AG04449 (cell line): ENCODE data around the gene CNIH2.
A peak's percentile ranks its signal among the peaks of the same experiment; 100 is the strongest.
"Not testable (repeated sequence)": the region's sequence is repeated elsewhere in the genome, so short reads cannot be mapped to it uniquely, and the experiment has no call there.

ENCODE experiments used
- CTCF ChIA-PET: fragments of 350-600 bp; formaldehyde crosslinking; extraction: SDS; loops from one replicate; lab custom pipeline; 2021; ENCODE audit warnings: antibody characterized with exemption; lab: Yijun Ruan, JAX
- POLR2A ChIA-PET: fragments of 400-600, 350-600 bp; formaldehyde crosslinking; extraction: SDS; loops from one replicate; lab custom pipeline; 2020; ENCODE audit warnings: antibody characterized with exemption, inconsistent platforms; lab: Yijun Ruan, JAX
- DNase-seq: peaks from one replicate; pipeline ENCODE4 v3.0.0-alpha.2; 2010; ENCODE audit warnings: low read depth, low spot score
- H3K4me3 ChIP-seq: 2 replicates; pipeline ENCODE4 v1.5.1; 2011; ENCODE audit warnings: low read depth, mild to moderate bottlenecking, control low read depth, low read length
- CTCF ChIP-seq: IDR thresholded peaks from one replicate; pipeline ENCODE4 v1.5.1; 2011; ENCODE audit warnings: mild to moderate bottlenecking, moderate library complexity, low read length, control low read depth, inconsistent platforms; ENCODE audit not compliant: insufficient read depth; ENCODE audit errors: missing control alignments

CNIH2 gene

GRCh38 chr11:66275396-66275795 lies 2.6 kb upstream of the CNIH2 start:
- no peak for TF ChIP-seq CTCF
- H3K4me3 ChIP-seq, result no peak overlapping the region
- DNase-seq, result no peak
- ChIA-PET CTCF (no interaction called here), POLR2A (no interaction called here)

- no peak for TF ChIP-seq CTCF
- ChIA-PET CTCF (no interaction called here), POLR2A (no interaction called here)
- no peak overlapping the region for H3K4me3 ChIP-seq
- DNase-seq, result no peak
Measured at GRCh38 chr11:66275984-66276612, 1.9 kb upstream of the CNIH2 start.

GRCh38 chr11:66276619-66277018 lies 1.4 kb upstream of the CNIH2 start:
- CTCF ChIA-PET, result interaction anchor here (0.8 kb wide), 1 partner anchor 10 kb away, joined by 4 read pairs; no protein-coding TSS in a partner anchor
- POLR2A ChIA-PET, H3K4me3 ChIP-seq, DNase-seq: not testable (repeated sequence)

- CTCF ChIA-PET, result interaction anchor here (0.8 kb wide), 1 partner anchor 10 kb away, joined by 4 read pairs; no protein-coding TSS in a partner anchor
- H3K4me3 ChIP-seq, DNase-seq, POLR2A ChIA-PET: not testable (repeated sequence)
Measured at GRCh38 chr11:66277064-66277463, 911 bp upstream of the CNIH2 start.

GRCh38 chr11:66278363-66279091 lies 552 bp downstream of the CNIH2 start:
- POLR2A ChIA-PET, result interaction anchor here (0.7 kb wide), 1 partner anchor 39 kb away, joined by 4 read pairs; no protein-coding TSS in a partner anchor
- CTCF ChIA-PET, result interaction anchor here (0.8 to 8.5 kb wide), 6 partner anchors 9 to 110 kb away, joined by 3 to 144 read pairs (median 5); partner anchors contain the start of genes RAB1B and YIF1A
- no peak for DNase-seq
- peak overlapping the region; percentile 41 for H3K4me3 ChIP-seq
- TF ChIP-seq CTCF, result no peak

GRCh38 chr11:66279092-66279734 lies 1.2 kb downstream of the CNIH2 start:
- POLR2A ChIA-PET, result interaction anchor here (0.7 to 2.7 kb wide), 2 partner anchors 10 to 39 kb away, joined by 4 to 15 read pairs; partner anchors contain the start of gene YIF1A
- H3K4me3 ChIP-seq, result no peak overlapping the region
- CTCF ChIA-PET, result interaction anchor here (0.8 to 8.5 kb wide), 6 partner anchors 9 to 110 kb away, joined by 3 to 144 read pairs (median 5); partner anchors contain the start of genes RAB1B and YIF1A
- TF ChIP-seq CTCF, result no peak
- DNase-seq, result no peak
